Gastrocnemius medialis (tissue), 4 donors: Measurements from ENCODE around the gene USP37. TPM values are rescaled to one million over a fixed set of nuclear protein-coding genes. Genes with fewer than 3 reads are reported as not detected.
"Not testable (repeated sequence)": the region's sequence is repeated elsewhere in the genome, so short reads cannot be mapped to it uniquely, and the experiment has no call there.

Experiments
- ATAC-seq, 2 donors: fragments of 150-250 bp; one replicate each; pipeline ENCODE4 v1.9.1; 2016
- DNase-seq, 2 donors: peaks; one replicate each; pipeline ENCODE4 v3.0.0-alpha.2; 2019
- H3K27ac ChIP-seq, 4 donors: fragments of 200-600 bp; sonication (generic); 1 replicate in 1 of 4; 2 replicates in 3 of 4; pipeline ENCODE4 v1.5.1; 2016 to 2018; ENCODE audit warnings: mild to moderate bottlenecking in 2 of 4, moderate library complexity in 1 of 4
- H3K27me3 ChIP-seq, 3 donors: fragments of 200-600 bp; sonication (generic) in 2 of 3; 1 replicate in 1 of 3; 2 replicates in 2 of 3; pipeline versions ENCODE4 v1.5.1 to v1.6.0; 2016 to 2019; ENCODE audit warnings: mild to moderate bottlenecking in 1 of 3, moderate library complexity in 1 of 3
- H3K36me3 ChIP-seq, 2 donors: fragments of 200-600 bp; sonication (generic) in 1 of 2; one replicate each; pipeline ENCODE4 v1.5.1; 2017 to 2018
- H3K4me1 ChIP-seq, 2 donors: fragments of 200-600 bp; sonication (generic) in 1 of 2; one replicate each; pipeline ENCODE4 v1.5.1; 2016 to 2017; ENCODE audit warnings: mild to moderate bottlenecking in 2 of 2
- H3K4me3 ChIP-seq, 4 donors: fragments of 200-600 bp; sonication (generic) in 3 of 4; 1 replicate in 1 of 4; 2 replicates in 3 of 4; pipeline ENCODE4 v1.5.1; 2016 to 2019; ENCODE audit warnings: mild to moderate bottlenecking in 2 of 4
- H3K9me3 ChIP-seq, 3 donors: fragments of 200-600 bp; sonication (generic) in 2 of 3; 1 replicate in 1 of 3; 2 replicates in 2 of 3; pipeline ENCODE4 v1.5.1; 2016 to 2019
- CTCF ChIP-seq, 5 experiments: fragments of 450-650 bp in 3 of 5; fragments of 200-600 bp in 2 of 5; sonication (generic) in 2 of 5; IDR thresholded peaks in 4 of 5; conservative IDR thresholded peaks in 1 of 5; 1 replicate in 4 of 5; 2 replicates in 1 of 5; pipeline ENCODE4 v1.5.1; 2016 to 2019; ENCODE audit warnings: antibody characterized with exemption in 5 of 5, mild to moderate bottlenecking in 3 of 5, moderate library complexity in 3 of 5
- POLR2A ChIP-seq, 2 donors: fragments of 450-650 bp; IDR thresholded peaks; one replicate each; pipeline ENCODE4 v1.6.1; 2017; ENCODE audit warnings: antibody characterized with exemption in 2 of 2, mild to moderate bottlenecking in 2 of 2, moderate library complexity in 2 of 2
- in situ Hi-C, 4 donors: fragments of 200-750 bp; cut with MboI; loops; one replicate each; pipeline versions ENCODE4 v1.15.0 to v1.8.0; 2017; ENCODE audit warnings: low sequenced_read_pairs in 4 of 4
- intact Hi-C: fragments of 100-400 bp; cut with DNase I; formaldehyde crosslinking; loops from one replicate; pipeline ENCODE4 v1.15.1; 2023; ENCODE audit warnings: low total_unique reads
- total RNA-seq, 4 donors: library from RNA; depleted of rRNA; stranded (reverse); fragments of >200 nt; gene quantifications; one replicate each; pipeline versions ENCODE4 v1.1.0 to v1.2.3, GENCODE V29; 2016

Gene USP37
- total RNA-seq, 4 donors from 2014 or later: 7.0 to 12.4 (median 8.0) TPM

DNA sequence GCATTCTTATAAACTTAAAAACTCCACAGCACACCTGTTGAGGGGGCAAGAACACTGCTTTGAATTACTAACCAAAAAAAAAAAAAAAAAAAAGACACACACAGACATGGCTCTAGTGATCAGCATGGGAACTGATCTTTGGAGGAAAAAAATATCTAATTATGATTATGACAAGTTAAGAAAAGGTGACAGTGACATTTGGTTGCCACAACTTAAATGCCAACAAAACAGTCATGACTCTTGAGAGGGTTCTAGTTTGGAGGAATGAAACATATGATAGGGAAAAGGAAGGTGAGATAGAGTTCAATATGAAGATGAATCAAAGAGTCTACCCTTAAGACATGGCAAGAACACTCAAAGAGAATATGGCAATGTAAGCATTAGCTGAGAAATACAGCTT is 20.6 kb downstream of the USP37 start:
- TF ChIP-seq CTCF (IDR thresholded peaks at IDR 0.05 in 4 of 5, conservative IDR thresholded peaks at IDR 0.05 in 1 of 5): no peak
- TF ChIP-seq POLR2A (IDR thresholded peaks at IDR 0.05): no peak
- no peak for DNase-seq
- in situ Hi-C loops (no loop called here), intact Hi-C loops (no loop called here)
- Histone ChIP-seq H3K9me3 (no peaks in the 10 kb centered on the region), H3K4me1 (peaks cover 0 to 3% of the 10 kb centered on the region in 2 donors), H3K36me3 (peaks cover 3 to 68% of the 10 kb centered on the region in 2 donors), H3K4me3 (no peak overlapping the region), H3K27ac (no peak overlapping the region), H3K27me3 (no peaks in the 10 kb centered on the region)
- no peak for ATAC-seq

GRCh38 chr2:218546012-218546411 is 22.1 kb downstream of the USP37 start:
- peaks cover 3 to 67% of the 10 kb centered on the region in 2 donors for H3K36me3 ChIP-seq
- TF ChIP-seq POLR2A (IDR thresholded peaks at IDR 0.05) (no peak), CTCF (IDR thresholded peaks at IDR 0.05 in 4 of 5, conservative IDR thresholded peaks at IDR 0.05 in 1 of 5) (no peak)
- intact Hi-C loops: no loop called here

DNA sequence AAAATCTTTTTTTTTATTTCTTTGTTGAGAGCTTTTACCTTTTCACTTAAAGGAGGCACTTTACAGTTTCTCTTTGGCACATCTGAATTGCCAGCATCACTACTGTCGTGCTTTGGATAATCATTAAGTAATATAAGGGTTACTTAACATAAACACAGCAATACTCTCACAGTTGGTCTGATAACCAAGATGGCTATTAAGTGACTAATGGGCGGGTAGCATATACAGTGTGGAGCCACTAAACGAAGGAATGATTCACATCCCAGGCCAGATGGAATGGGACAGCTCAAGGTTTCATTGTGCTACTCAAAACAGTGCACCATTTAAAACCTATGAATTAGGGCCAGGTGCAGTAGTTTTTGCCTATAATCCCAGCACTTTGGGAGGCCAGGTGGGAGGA is 28.1 kb downstream of the USP37 start:
- Histone ChIP-seq H3K36me3 (peaks cover 0 to 42% of the 10 kb centered on the region in 2 donors), H3K9me3 (no peaks in the 10 kb centered on the region), H3K4me3 (no peak overlapping the region), H3K27ac (no peak overlapping the region), H3K27me3 (no peaks in the 10 kb centered on the region), H3K4me1 (no peaks in the 10 kb centered on the region)
- intact Hi-C loops: no loop called here
- no peak for ATAC-seq
- TF ChIP-seq POLR2A (IDR thresholded peaks at IDR 0.05): no peak
- TF ChIP-seq CTCF (IDR thresholded peaks at IDR 0.05 in 4 of 5, conservative IDR thresholded peaks at IDR 0.05 in 1 of 5): no peak
- DNase-seq: no peak
- in situ Hi-C loops: no loop called here

More at GRCh38 chr2:218546012-218546411, 22.1 kb downstream of the USP37 start:
- no peaks in the 10 kb centered on the region for H3K27me3 ChIP-seq
- H3K4me1 ChIP-seq: peaks cover 0 to 3% of the 10 kb centered on the region in 2 donors
- DNase-seq: no peak
- no peak overlapping the region for H3K27ac ChIP-seq
- no peak overlapping the region for H3K4me3 ChIP-seq
- no peak for ATAC-seq
- H3K9me3 ChIP-seq: no peaks in the 10 kb centered on the region
- in situ Hi-C loops: no loop called here

- intact Hi-C loops: no loop called here
- Histone ChIP-seq H3K27ac (no peak overlapping the region), H3K27me3 (no peaks in the 10 kb centered on the region), H3K4me3 (no peak overlapping the region), H3K4me1 (no peaks in the 10 kb centered on the region), H3K9me3 (no peaks in the 10 kb centered on the region), H3K36me3 (peaks cover 4 to 36% of the 10 kb centered on the region in 2 donors)
- TF ChIP-seq POLR2A (IDR thresholded peaks at IDR 0.05) (no peak), CTCF (IDR thresholded peaks at IDR 0.05 in 4 of 5, conservative IDR thresholded peaks at IDR 0.05 in 1 of 5) (no peak)
- ATAC-seq (no peak), DNase-seq (no peak)
- in situ Hi-C loops: no loop called here
Observed at GRCh38 chr2:218536804-218537494, 31.2 kb downstream of the USP37 start.

DNA sequence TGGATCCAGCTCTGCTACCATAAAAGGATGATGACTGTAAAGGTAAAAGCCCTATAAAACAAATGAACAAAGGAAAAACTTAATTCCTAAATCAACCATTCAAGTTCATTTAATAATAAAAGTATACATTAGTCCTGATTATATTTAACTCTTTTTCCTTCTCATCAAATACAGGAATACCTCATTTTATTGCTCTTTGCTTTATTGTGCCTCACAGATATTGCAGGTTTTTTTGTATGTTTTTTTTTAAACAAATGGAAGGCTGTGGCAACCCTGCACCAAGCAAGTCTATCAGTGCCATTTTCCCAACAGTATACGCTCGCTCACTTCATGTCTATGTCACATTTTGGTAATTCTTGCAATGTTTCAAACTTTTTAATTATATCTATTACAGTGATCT is 38.2 kb downstream of the USP37 start:
- intact Hi-C loops: no loop called here
- Histone ChIP-seq H3K36me3 (peaks cover 4 to 68% of the 10 kb centered on the region in 2 donors), H3K27me3 (no peaks in the 10 kb centered on the region), H3K27ac (no peak overlapping the region), H3K4me1 (no peaks in the 10 kb centered on the region), H3K9me3 (no peaks in the 10 kb centered on the region), H3K4me3 (no peak overlapping the region)
- no peak for ATAC-seq
- TF ChIP-seq CTCF (IDR thresholded peaks at IDR 0.05 in 4 of 5, conservative IDR thresholded peaks at IDR 0.05 in 1 of 5): no peak
- TF ChIP-seq POLR2A (IDR thresholded peaks at IDR 0.05): no peak
- in situ Hi-C loops: no loop called here
- DNase-seq: no peak

- in situ Hi-C loops, H3K9me3 ChIP-seq, DNase-seq, H3K27me3 ChIP-seq, H3K4me1 ChIP-seq, intact Hi-C loops, H3K27ac ChIP-seq, ATAC-seq, H3K4me3 ChIP-seq: not testable (repeated sequence)
- peaks cover 3 to 78% of the 10 kb centered on the region in 2 donors for H3K36me3 ChIP-seq
Observed at GRCh38 chr2:218528409-218528808, 39.7 kb downstream of the USP37 start.
